ENCODE data around the gene CD200R1L. TPM values are rescaled to one million over a fixed set of nuclear protein-coding genes. Genes with fewer than 3 reads are reported as not detected.
A peak's percentile ranks its signal among the peaks of the same experiment; 100 is the strongest.

Gene CD200R1L
- total and polyA plus RNA-seq, 2 of the 13 experiments (the other 11 are each of a cell fraction or from before 2014, with no cell fraction given) = not detected

DNA sequence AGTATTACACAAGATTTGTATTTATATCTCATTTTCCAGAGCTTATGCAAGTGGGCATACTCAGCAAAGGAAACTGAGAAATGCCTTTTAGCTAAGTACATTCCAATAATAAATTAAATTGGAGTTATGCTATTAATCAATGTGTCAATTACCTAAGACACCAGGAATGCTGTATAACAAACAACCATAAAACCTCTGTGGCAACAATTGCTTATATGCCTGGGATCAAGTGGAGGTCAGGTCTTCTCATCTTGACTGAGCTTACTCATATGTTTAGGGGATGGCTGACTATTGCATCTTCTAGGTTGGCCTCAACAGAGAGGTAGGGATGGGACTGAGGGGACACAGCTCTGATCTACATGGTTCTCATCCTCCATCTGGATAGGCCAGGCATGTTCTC lies 30.7 kb downstream of the CD200R1L start (continued):
- TF ChIP-seq, protein P1, sequence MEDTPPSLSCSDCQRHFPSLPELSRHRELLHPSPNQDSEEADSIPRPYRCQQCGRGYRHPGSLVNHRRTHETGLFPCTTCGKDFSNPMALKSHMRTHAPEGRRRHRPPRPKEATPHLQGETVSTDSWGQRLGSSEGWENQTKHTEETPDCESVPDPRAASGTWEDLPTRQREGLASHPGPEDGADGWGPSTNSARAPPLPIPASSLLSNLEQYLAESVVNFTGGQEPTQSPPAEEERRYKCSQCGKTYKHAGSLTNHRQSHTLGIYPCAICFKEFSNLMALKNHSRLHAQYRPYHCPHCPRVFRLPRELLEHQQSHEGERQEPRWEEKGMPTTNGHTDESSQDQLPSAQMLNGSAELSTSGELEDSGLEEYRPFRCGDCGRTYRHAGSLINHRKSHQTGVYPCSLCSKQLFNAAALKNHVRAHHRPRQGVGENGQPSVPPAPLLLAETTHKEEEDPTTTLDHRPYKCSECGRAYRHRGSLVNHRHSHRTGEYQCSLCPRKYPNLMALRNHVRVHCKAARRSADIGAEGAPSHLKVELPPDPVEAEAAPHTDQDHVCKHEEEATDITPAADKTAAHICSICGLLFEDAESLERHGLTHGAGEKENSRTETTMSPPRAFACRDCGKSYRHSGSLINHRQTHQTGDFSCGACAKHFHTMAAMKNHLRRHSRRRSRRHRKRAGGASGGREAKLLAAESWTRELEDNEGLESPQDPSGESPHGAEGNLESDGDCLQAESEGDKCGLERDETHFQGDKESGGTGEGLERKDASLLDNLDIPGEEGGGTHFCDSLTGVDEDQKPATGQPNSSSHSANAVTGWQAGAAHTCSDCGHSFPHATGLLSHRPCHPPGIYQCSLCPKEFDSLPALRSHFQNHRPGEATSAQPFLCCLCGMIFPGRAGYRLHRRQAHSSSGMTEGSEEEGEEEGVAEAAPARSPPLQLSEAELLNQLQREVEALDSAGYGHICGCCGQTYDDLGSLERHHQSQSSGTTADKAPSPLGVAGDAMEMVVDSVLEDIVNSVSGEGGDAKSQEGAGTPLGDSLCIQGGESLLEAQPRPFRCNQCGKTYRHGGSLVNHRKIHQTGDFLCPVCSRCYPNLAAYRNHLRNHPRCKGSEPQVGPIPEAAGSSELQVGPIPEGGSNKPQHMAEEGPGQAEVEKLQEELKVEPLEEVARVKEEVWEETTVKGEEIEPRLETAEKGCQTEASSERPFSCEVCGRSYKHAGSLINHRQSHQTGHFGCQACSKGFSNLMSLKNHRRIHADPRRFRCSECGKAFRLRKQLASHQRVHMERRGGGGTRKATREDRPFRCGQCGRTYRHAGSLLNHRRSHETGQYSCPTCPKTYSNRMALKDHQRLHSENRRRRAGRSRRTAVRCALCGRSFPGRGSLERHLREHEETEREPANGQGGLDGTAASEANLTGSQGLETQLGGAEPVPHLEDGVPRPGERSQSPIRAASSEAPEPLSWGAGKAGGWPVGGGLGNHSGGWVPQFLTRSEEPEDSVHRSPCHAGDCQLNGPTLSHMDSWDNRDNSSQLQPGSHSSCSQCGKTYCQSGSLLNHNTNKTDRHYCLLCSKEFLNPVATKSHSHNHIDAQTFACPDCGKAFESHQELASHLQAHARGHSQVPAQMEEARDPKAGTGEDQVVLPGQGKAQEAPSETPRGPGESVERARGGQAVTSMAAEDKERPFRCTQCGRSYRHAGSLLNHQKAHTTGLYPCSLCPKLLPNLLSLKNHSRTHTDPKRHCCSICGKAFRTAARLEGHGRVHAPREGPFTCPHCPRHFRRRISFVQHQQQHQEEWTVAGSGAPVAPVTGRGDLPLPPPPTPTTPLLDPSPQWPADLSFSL (CRISPR knock-in tag; IDR thresholded peaks at IDR 0.05) = no peak

DNA sequence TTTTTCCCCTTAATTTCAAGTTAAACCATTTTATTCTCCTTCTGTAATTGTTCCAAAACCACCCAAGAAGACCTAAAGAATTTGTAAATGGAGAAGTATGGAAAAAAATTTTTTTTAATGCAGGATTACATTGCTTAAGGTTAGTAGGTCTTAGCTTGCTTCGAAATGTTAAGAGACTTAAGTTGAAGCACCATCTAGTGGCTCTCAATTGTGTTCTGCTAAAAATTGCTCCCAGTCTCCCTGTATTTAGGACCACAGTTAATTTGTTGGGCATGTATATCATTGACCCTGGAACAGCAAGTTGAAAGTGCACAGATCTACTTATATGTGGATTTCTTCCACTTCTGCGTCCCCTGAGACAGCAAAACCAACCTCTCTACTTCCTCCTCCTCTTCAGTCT lies 32.4 kb downstream of the CD200R1L start:
- H3K4me3 ChIP-seq (replicated peaks in 1 of 3; ENCODE audit: insufficient read depth in 1 of 3, low read depth in 2 of 3, low read length in 3 of 3) = no peak overlapping the region
- H4K20me1 ChIP-seq (ENCODE audit: insufficient read depth, low read length) = no peaks in the 10 kb centered on the region
- no peaks in the 10 kb centered on the region for H3K9me3 ChIP-seq (ENCODE audit: low read length)
- H3K4me2 ChIP-seq (ENCODE audit: low read depth, low read length) = no peak overlapping the region
- no peak overlapping the region for H3K9ac ChIP-seq (ENCODE audit: insufficient read depth, low read depth, low read length)
- FAIRE-seq = peak; percentile 34
- ChIA-PET POLR2A (no interaction called here), CTCF (ENCODE audit: low intra/inter-chr PET ratio, low total read pairs) (interaction anchor here (0.7 kb wide), 1 partner anchor 171 kb away, joined by 3 read pairs; no protein-coding TSS in a partner anchor)
- WGBS (ENCODE audit: low lambda C conversion rate) = 0% methylated on average over 2 of the region's 2 CpGs
- no peak overlapping the region for H2AFZ ChIP-seq (ENCODE audit: low read length)
- peak; percentile 2 for DNase-seq (ENCODE audit: low spot score)
- no peaks in the 10 kb centered on the region for H3K4me1 ChIP-seq (ENCODE audit: insufficient read depth, low read length)
- intact Hi-C loops (cut with micrococcal nuclease; ENCODE audit: unreplicated experiment) (loop anchor here (1.0 to 2.0 kb wide), 2 partner anchors 79 to 171 kb away; no protein-coding TSS in a partner anchor), in situ Hi-C loops (cut with HindIII; ENCODE audit: extremely low pct_ligation_motif_present, low pct_unique_long_range_greater_than_20kb) (loop anchor here (10.0 kb wide), 1 partner anchor 169 kb away; the partner anchor contains the start of gene CCDC80)
- no TSS peak for BruUV-seq (replicated peaks)
- no peak overlapping the region for H3K27ac ChIP-seq (ENCODE audit: extremely low read length, insufficient read depth, low read length)
- H3K36me3 ChIP-seq (replicated peaks in 1 of 2; ENCODE audit: control insufficient read depth in 1 of 2, insufficient read depth in 2 of 2, low read length in 2 of 2) = no peaks in the 10 kb centered on the region
- peak; percentile 39 for TF ChIP-seq STAG1 (CRISPR knock-in tag; IDR thresholded peaks at IDR 0.05)
- TF ChIP-seq, protein P2, sequence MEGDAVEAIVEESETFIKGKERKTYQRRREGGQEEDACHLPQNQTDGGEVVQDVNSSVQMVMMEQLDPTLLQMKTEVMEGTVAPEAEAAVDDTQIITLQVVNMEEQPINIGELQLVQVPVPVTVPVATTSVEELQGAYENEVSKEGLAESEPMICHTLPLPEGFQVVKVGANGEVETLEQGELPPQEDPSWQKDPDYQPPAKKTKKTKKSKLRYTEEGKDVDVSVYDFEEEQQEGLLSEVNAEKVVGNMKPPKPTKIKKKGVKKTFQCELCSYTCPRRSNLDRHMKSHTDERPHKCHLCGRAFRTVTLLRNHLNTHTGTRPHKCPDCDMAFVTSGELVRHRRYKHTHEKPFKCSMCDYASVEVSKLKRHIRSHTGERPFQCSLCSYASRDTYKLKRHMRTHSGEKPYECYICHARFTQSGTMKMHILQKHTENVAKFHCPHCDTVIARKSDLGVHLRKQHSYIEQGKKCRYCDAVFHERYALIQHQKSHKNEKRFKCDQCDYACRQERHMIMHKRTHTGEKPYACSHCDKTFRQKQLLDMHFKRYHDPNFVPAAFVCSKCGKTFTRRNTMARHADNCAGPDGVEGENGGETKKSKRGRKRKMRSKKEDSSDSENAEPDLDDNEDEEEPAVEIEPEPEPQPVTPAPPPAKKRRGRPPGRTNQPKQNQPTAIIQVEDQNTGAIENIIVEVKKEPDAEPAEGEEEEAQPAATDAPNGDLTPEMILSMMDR (CRISPR knock-in tag; IDR thresholded peaks at IDR 0.05) = 0 out of 2 replicates have a peak, but pooled peaks have one; percentile 10
- TF ChIP-seq, protein P3, sequence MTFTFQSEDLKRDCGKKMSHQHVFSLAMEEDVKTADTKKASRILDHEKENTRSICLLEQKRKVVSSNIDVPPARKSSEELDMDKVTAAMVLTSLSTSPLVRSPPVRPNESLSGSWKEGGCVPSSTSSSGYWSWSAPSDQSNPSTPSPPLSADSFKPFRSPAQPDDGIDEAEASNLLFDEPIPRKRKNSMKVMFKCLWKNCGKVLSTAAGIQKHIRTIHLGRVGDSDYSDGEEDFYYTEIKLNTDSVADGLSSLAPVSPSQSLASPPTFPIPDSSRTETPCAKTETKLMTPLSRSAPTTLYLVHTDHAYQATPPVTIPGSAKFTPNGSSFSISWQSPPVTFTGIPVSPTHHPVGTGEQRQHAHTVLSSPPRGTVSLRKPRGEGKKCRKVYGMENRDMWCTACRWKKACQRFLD (CRISPR knock-in tag; IDR thresholded peaks at IDR 0.05; ENCODE audit: borderline replicate concordance) = no peak
- TF ChIP-seq, protein P4, sequence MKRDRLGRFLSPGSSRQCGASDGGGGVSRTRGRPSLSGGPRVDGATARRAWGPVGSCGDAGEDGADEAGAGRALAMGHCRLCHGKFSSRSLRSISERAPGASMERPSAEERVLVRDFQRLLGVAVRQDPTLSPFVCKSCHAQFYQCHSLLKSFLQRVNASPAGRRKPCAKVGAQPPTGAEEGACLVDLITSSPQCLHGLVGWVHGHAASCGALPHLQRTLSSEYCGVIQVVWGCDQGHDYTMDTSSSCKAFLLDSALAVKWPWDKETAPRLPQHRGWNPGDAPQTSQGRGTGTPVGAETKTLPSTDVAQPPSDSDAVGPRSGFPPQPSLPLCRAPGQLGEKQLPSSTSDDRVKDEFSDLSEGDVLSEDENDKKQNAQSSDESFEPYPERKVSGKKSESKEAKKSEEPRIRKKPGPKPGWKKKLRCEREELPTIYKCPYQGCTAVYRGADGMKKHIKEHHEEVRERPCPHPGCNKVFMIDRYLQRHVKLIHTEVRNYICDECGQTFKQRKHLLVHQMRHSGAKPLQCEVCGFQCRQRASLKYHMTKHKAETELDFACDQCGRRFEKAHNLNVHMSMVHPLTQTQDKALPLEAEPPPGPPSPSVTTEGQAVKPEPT (CRISPR knock-in tag; IDR thresholded peaks at IDR 0.05; ENCODE audit: low read depth) = no peak
- no peak for TF ChIP-seq ATM (IDR thresholded peaks at IDR 0.05; ENCODE audit: borderline replicate concordance)
- TF ChIP-seq ZNF160 (CRISPR knock-in tag; IDR thresholded peaks at IDR 0.05) = no peak
- no peak for ATAC-seq
- H3K27me3 ChIP-seq (ENCODE audit: control insufficient read depth in 1 of 2, insufficient read depth in 2 of 2, low read length in 2 of 2) = no peaks in the 10 kb centered on the region
- H3K79me2 ChIP-seq (ENCODE audit: insufficient read depth, low read length) = no peaks in the 10 kb centered on the region
